H1 (cell line): ENCODE results near the gene LPP. TPM values are rescaled to one million over a fixed set of nuclear protein-coding genes. Genes with fewer than 3 reads are reported as not detected.

Experiments
- CTCF ChIA-PET: fragments of 300-600 bp; sonication (Branson Sonifier 250); formaldehyde crosslinking; loops from one replicate; lab custom pipeline; 2021; ENCODE audit not compliant: partially characterized antibody; lab: Charles Lee
- POLR2A ChIA-PET: fragments of 300-600 bp; sonication (Branson Sonifier 250); formaldehyde crosslinking; loops from one replicate; lab custom pipeline; 2021; ENCODE audit warnings: inconsistent platforms; ENCODE audit not compliant: partially characterized antibody; lab: Charles Lee
- DNase-seq, 2 experiments: peaks; one replicate each; pipeline versions ENCODE4 v3.0.0 to v3.0.0-alpha.2; 2010 to 2022; ENCODE audit warnings: low spot score in 2 of 2, low read depth in 1 of 2, mixed read lengths in 1 of 2
- FAIRE-seq: peaks from 2 replicates; lab custom pipeline; 2011; peaks lifted over from hg19 to GRCh38; lab: Jason Lieb, UNC
- H2AFZ ChIP-seq: 2 replicates; pipeline ENCODE4 v1.8.1; 2012; ENCODE audit warnings: low read length, inconsistent platforms
- H2AK5ac ChIP-seq: 2 replicates; pipeline ENCODE4 v1.6.1; 2013; ENCODE audit warnings: low read depth, low read length
- H2BK120ac ChIP-seq: replicated peaks from 2 replicates; pipeline ENCODE3; 2013; ENCODE audit warnings: low read depth, low read length, inconsistent platforms
- H2BK12ac ChIP-seq: 2 replicates; pipeline ENCODE4 v1.6.1; 2013; ENCODE audit warnings: low read depth, low read length
- H2BK15ac ChIP-seq: 2 replicates; pipeline ENCODE4 v1.6.1; 2013; ENCODE audit warnings: low read length
- H2BK20ac ChIP-seq: 2 replicates; pipeline ENCODE4 v1.6.1; 2013; ENCODE audit warnings: low read length
- H2BK5ac ChIP-seq: 2 replicates; pipeline ENCODE4 v1.6.1; 2013; ENCODE audit warnings: low read depth, low read length
- H3K14ac ChIP-seq: 2 replicates; pipeline ENCODE4 v1.6.1; 2013; ENCODE audit warnings: inconsistent platforms; ENCODE audit not compliant: insufficient read length
- H3K18ac ChIP-seq: 2 replicates; pipeline ENCODE4 v1.6.1; 2013; ENCODE audit warnings: low read length; ENCODE audit errors: extremely low read depth
- H3K23ac ChIP-seq: 2 replicates; pipeline ENCODE4 v1.6.1; 2013; ENCODE audit warnings: inconsistent platforms; ENCODE audit not compliant: insufficient read length
- H3K23me2 ChIP-seq: 2 replicates; pipeline ENCODE4 v1.6.1; 2013; ENCODE audit warnings: low read depth, low read length
- H3K27ac ChIP-seq: 2 replicates; pipeline ENCODE4 v1.6.1; 2011; ENCODE audit warnings: low read depth, low read length, inconsistent platforms
- H3K27me3 ChIP-seq, 4 experiments: replicated peaks in 1 of 4; 1 replicate in 1 of 4; 2 replicates in 3 of 4; pipeline versions ENCODE4 v1.6.1 to v1.8.1; 2011 to 2013; ENCODE audit warnings: low read length in 3 of 4, mild to moderate bottlenecking in 3 of 4, inconsistent platforms in 2 of 4, mixed read lengths in 2 of 4, moderate library complexity in 1 of 4; ENCODE audit not compliant: control insufficient read depth in 3 of 4, insufficient read depth in 3 of 4; ENCODE audit errors: extremely low read depth in 1 of 4
- H3K36me3 ChIP-seq, 4 experiments: 2 replicates each; pipeline versions ENCODE4 v1.6.1 to v1.8.1; 2011 to 2013; ENCODE audit warnings: mild to moderate bottlenecking in 4 of 4, low read length in 3 of 4, moderate library complexity in 2 of 4, control low read depth in 1 of 4, inconsistent platforms in 1 of 4; ENCODE audit not compliant: insufficient read depth in 4 of 4, control insufficient read depth in 2 of 4
- H3K4ac ChIP-seq: replicated peaks from 2 replicates; pipeline ENCODE3; 2013; ENCODE audit warnings: low read length, low read depth, mixed read lengths, inconsistent platforms; ENCODE audit not compliant: insufficient read length
- H3K4me1 ChIP-seq, 4 experiments: replicated peaks in 1 of 4; 1 replicate in 1 of 4; 2 replicates in 3 of 4; pipeline versions ENCODE4 v1.6.1 to v1.8.1; 2011 to 2013; ENCODE audit warnings: low read length in 3 of 4, inconsistent platforms in 2 of 4, mixed read lengths in 1 of 4; ENCODE audit not compliant: insufficient read depth in 4 of 4, control insufficient read depth in 3 of 4
- H3K4me2 ChIP-seq, 2 experiments: 2 replicates each; pipeline versions ENCODE4 v1.6.1 to v1.8.1; 2011 to 2013; ENCODE audit warnings: low read depth in 2 of 2, low read length in 2 of 2, control low read depth in 1 of 2, inconsistent platforms in 1 of 2, mild to moderate bottlenecking in 1 of 2; ENCODE audit not compliant: insufficient read depth in 1 of 2
- H3K4me3 ChIP-seq, 4 experiments: fragments of 200-600, 300-600 bp in 1 of 4; sonication (generic), shearing (Covaris generic), sonication (Bioruptor Twin) in 1 of 4; 2 replicates each; pipeline versions ENCODE4 v1.5.1 to v1.8.1; 2011 to 2016; ENCODE audit warnings: low read length in 4 of 4, low read depth in 3 of 4, control low read depth in 2 of 4, inconsistent platforms in 2 of 4, mild to moderate bottlenecking in 2 of 4, mixed read lengths in 1 of 4, moderate library complexity in 1 of 4; ENCODE audit not compliant: insufficient read depth in 2 of 4; ENCODE audit errors: extremely low read depth in 1 of 4
- H3K56ac ChIP-seq: replicated peaks from 2 replicates; pipeline ENCODE3; 2013; ENCODE audit warnings: low read depth, mild to moderate bottlenecking, mixed read lengths, low read length, inconsistent platforms; ENCODE audit not compliant: insufficient read length
- H3K79me1 ChIP-seq: 2 replicates; pipeline ENCODE4 v1.6.1; 2013; ENCODE audit warnings: low read depth, low read length, control low read depth
- H3K79me2 ChIP-seq, 2 experiments: 2 replicates each; pipeline versions ENCODE4 v1.6.1 to v1.8.1; 2012 to 2013; ENCODE audit warnings: low read length in 2 of 2, mild to moderate bottlenecking in 2 of 2, inconsistent platforms in 1 of 2; ENCODE audit not compliant: insufficient read depth in 2 of 2, control insufficient read depth in 1 of 2
- H3K9ac ChIP-seq, 4 experiments: replicated peaks in 1 of 4; 1 replicate in 1 of 4; 2 replicates in 3 of 4; pipeline versions ENCODE4 v1.6.1 to v1.8.1; 2011 to 2013; ENCODE audit warnings: low read depth in 3 of 4, low read length in 3 of 4, control low read depth in 2 of 4, mild to moderate bottlenecking in 2 of 4, moderate library complexity in 2 of 4, inconsistent platforms in 1 of 4; ENCODE audit errors: extremely low read depth in 1 of 4
- H3K9me3 ChIP-seq, 2 experiments: 2 replicates each; pipeline versions ENCODE4 v1.6.1 to v1.8.1; 2012 to 2013; ENCODE audit warnings: mild to moderate bottlenecking in 2 of 2, moderate library complexity in 2 of 2, control low read depth in 1 of 2, inconsistent platforms in 1 of 2, low read depth in 1 of 2, low read length in 1 of 2, mixed read lengths in 1 of 2; ENCODE audit not compliant: insufficient read depth in 2 of 2
- H4K20me1 ChIP-seq, 2 experiments: replicated peaks in 1 of 2; 2 replicates each; pipeline versions ENCODE3 to v1.8.1; 2011 to 2013; ENCODE audit warnings: inconsistent platforms in 2 of 2, low read length in 2 of 2, mild to moderate bottlenecking in 1 of 2; ENCODE audit not compliant: insufficient read depth in 2 of 2, control insufficient read depth in 1 of 2
- H4K5ac ChIP-seq: 2 replicates; pipeline ENCODE4 v1.6.1; 2013; ENCODE audit warnings: low read length, low read depth, mixed read lengths, inconsistent platforms; ENCODE audit not compliant: insufficient read length
- H4K8ac ChIP-seq: 2 replicates; pipeline ENCODE4 v1.8.0; 2013; ENCODE audit warnings: mild to moderate bottlenecking, moderate library complexity, low read length, inconsistent platforms; ENCODE audit not compliant: insufficient read depth; ENCODE audit errors: extremely low read depth
- H4K91ac ChIP-seq: replicated peaks from 2 replicates; pipeline ENCODE3; 2013; ENCODE audit warnings: low read length, mixed read lengths, inconsistent platforms; ENCODE audit not compliant: insufficient read length
- CEBPB ChIP-seq: IDR thresholded peaks from 2 replicates; pipeline ENCODE4 v1.6.1; 2012; ENCODE audit warnings: low read depth, low read length
- CHD1 ChIP-seq: IDR thresholded peaks from 2 replicates; pipeline ENCODE4 v1.6.1; 2012; ENCODE audit warnings: low read depth, low read length, improper control_type of control experiment
- CREB1 ChIP-seq: IDR thresholded peaks from 2 replicates; pipeline ENCODE4 v1.6.1; 2012; ENCODE audit warnings: inconsistent platforms
- CTCF ChIP-seq, 3 experiments: IDR thresholded peaks; 1 replicate in 2 of 3; 2 replicates in 1 of 3; pipeline versions ENCODE4 v1.5.1 to v1.6.1; 2011; ENCODE audit warnings: low read length in 3 of 3, mild to moderate bottlenecking in 3 of 3, inconsistent platforms in 2 of 3, low read depth in 1 of 3, moderate library complexity in 1 of 3; ENCODE audit not compliant: insufficient read depth in 1 of 3; ENCODE audit errors: control extremely low read depth in 1 of 3
- EGR1 ChIP-seq: IDR thresholded peaks from 2 replicates; pipeline ENCODE4 v1.6.1; 2011; ENCODE audit warnings: low read depth, low read length, borderline replicate concordance
- EZH2 ChIP-seq: fragments of 200-600 bp; sonication (generic); IDR thresholded peaks from 2 replicates; pipeline ENCODE4 v1.7.1; 2012; ENCODE audit warnings: low read depth, mild to moderate bottlenecking, moderate library complexity, low read length, inconsistent platforms; ENCODE audit not compliant: severe bottlenecking
- JUN ChIP-seq: IDR thresholded peaks from 2 replicates; pipeline ENCODE4 v1.6.1; 2011; ENCODE audit warnings: low read depth, mild to moderate bottlenecking, improper control_type of control experiment, low read length
- KDM5A ChIP-seq: fragments of 200-600 bp; IDR thresholded peaks from 2 replicates; pipeline ENCODE4 v1.7.1; 2012; ENCODE audit warnings: mild to moderate bottlenecking, low read length, inconsistent platforms, mixed read lengths
- MAFK ChIP-seq: IDR thresholded peaks from 2 replicates; pipeline ENCODE4 v1.6.1; 2012; ENCODE audit warnings: low read depth, mild to moderate bottlenecking, improper control_type of control experiment, low read length
- NANOG ChIP-seq: IDR thresholded peaks from 2 replicates; pipeline ENCODE4 v1.6.1; 2011; ENCODE audit warnings: low read length, low read depth, mild to moderate bottlenecking, inconsistent platforms; ENCODE audit not compliant: insufficient read depth, poor library complexity, severe bottlenecking
- RXRA ChIP-seq: IDR thresholded peaks from 2 replicates; pipeline ENCODE4 v1.6.1; 2011; ENCODE audit warnings: low read depth, mild to moderate bottlenecking, low read length, moderate library complexity; ENCODE audit not compliant: insufficient read depth
- SP1 ChIP-seq: IDR thresholded peaks from 2 replicates; pipeline ENCODE4 v1.6.1; 2011; ENCODE audit warnings: low read depth, low read length
- TAF7 ChIP-seq: optimal IDR thresholded peaks from 2 replicates; pipeline ENCODE3; 2011; ENCODE audit warnings: low read depth, mild to moderate bottlenecking, inconsistent platforms, low read length, moderate library complexity, borderline replicate concordance
- WGBS, 2 experiments: shearing (Covaris generic) in 1 of 2; methylation state at CpG; one replicate each; pipeline versions ENCODE4 v1.1.6 to v1.1.7; 2013 to 2015; ENCODE audit warnings: low lambda C conversion rate in 2 of 2, mixed read lengths in 2 of 2, inconsistent platforms in 1 of 2, low coverage in 1 of 2, missing lambda C conversion rate in 1 of 2; ENCODE audit not compliant: insufficient replicate concordance in 2 of 2, insufficient coverage in 1 of 2, insufficient read length in 1 of 2; ENCODE audit errors: extremely low coverage in 1 of 2, missing lambda C conversion rate in 1 of 2; 5-methylcytosine and 5-hydroxymethylcytosine counted together
- polyA plus RNA-seq, 7 experiments: library from polyadenylated mRNA; depleted of rRNA in 3 of 7; stranded (reverse) in 5 of 7; unstranded in 2 of 7; fragments of >200 nt in 5 of 7; fragments of 200-250 nt in 2 of 7; gene quantifications; 1 replicate in 5 of 7; 2 replicates in 1 of 7; 4 replicates in 1 of 7; pipeline versions ENCODE4 v1.2.1 to v1.2.3, GENCODE V29; 2011 to 2013; ENCODE audit warnings: missing spikeins in 2 of 7, mixed read lengths in 2 of 7
- total RNA-seq: library from RNA; stranded (reverse); fragmentation: NEBNext Ultra II Directional; extraction: Animal tissue kit (Norgen Biotek cat#: 25700); gene quantifications from 2 replicates; pipeline ENCODE4 v1.2.1, GENCODE V29; 2021

Gene LPP
- total and polyA plus RNA-seq, 2 of the 8 experiments (the other 6 are each of a cell fraction or from before 2014, with no cell fraction given), result 10.0 to 53.3 TPM

GRCh38 chr3:188749830-188750229 lies 595.9 kb downstream of the LPP start:
- Histone ChIP-seq H2BK120ac (no peak overlapping the region), H3K79me2 (no peaks in the 10 kb centered on the region), H2AK5ac (no peak overlapping the region), H3K9me3 (no peaks in the 10 kb centered on the region), H4K8ac (no peak overlapping the region), H3K14ac (no peak overlapping the region), H3K4me1 (peaks cover 0 to 2% (median 0%) of the 10 kb centered on the region in 4 experiments; a peak in 1 of 7 replicates), H3K4ac (no peak overlapping the region), H3K23me2 (no peaks in the 10 kb centered on the region), H3K56ac (no peak overlapping the region), H3K27me3 (no peaks in the 10 kb centered on the region), H2BK5ac (no peak overlapping the region), H2BK12ac (no peak overlapping the region), H3K79me1 (no peaks in the 10 kb centered on the region), H2BK20ac (no peak overlapping the region), H3K27ac (no peak overlapping the region), H4K91ac (no peak overlapping the region), H2BK15ac (no peak overlapping the region), H3K9ac (no peak overlapping the region), H2AFZ (no peak overlapping the region), H3K36me3 (no peaks in the 10 kb centered on the region), H4K5ac (no peak overlapping the region), H3K4me3 (no peak overlapping the region), H3K23ac (no peak overlapping the region), H3K18ac (no peak overlapping the region), H3K4me2 (no peak overlapping the region), H4K20me1 (no peaks in the 10 kb centered on the region)
- no peak for DNase-seq
- FAIRE-seq, result no peak
- 93% methylated on average over 4 of the region's 4 CpGs; no CpG with 5 or more reads in 1 of the 2 experiments for WGBS, 2 experiments
- CTCF ChIA-PET, result interaction anchor here (0.9 to 4.1 kb wide), 13 partner anchors 8 to 1010 kb away, joined by 3 to 26 read pairs (median 5); no protein-coding TSS in a partner anchor
- POLR2A ChIA-PET, result no interaction called here
- TF ChIP-seq CTCF (IDR thresholded peaks at IDR 0.05; ENCODE audit: control extremely low read depth in 1 of 3, insufficient read depth in 1 of 3, low read depth in 1 of 3, low read length in 3 of 3) (no peak), RXRA (no peak), EGR1 (no peak), SP1 (no peak), CEBPB (no peak), CREB1 (no peak), CHD1 (no peak), TAF7 (no peak), JUN (no peak), MAFK (no peak), EZH2 (no peak), KDM5A (no peak), NANOG (no peak)
